Measurements from ENCODE around the gene CERS1.

Gene CERS1

GRCh38 chr19:18870531-18871172, 25.3 kb downstream of the CERS1 start:
- peak; percentile 24 for DNase-seq

- DNase-seq, result no peak
Observed at GRCh38 chr19:18869781-18870530, 26.0 kb downstream of the CERS1 start.

- no peak for DNase-seq
Observed at GRCh38 chr19:18869023-18869618, 26.8 kb downstream of the CERS1 start.

GRCh38 chr19:18868380-18869022, 27.5 kb downstream of the CERS1 start:
- peak; percentile 43 for DNase-seq

- no peak for DNase-seq
Observed at GRCh38 chr19:18867751-18868150, 28.2 kb downstream of the CERS1 start.

- DNase-seq, result no peak
Observed at GRCh38 chr19:18867199-18867598, 28.8 kb downstream of the CERS1 start.

GRCh38 chr19:18866800-18867123, 29.2 kb downstream of the CERS1 start:
- no peak for DNase-seq

- DNase-seq, result peak; percentile 74
Observed at GRCh38 chr19:18865973-18866799, 29.8 kb downstream of the CERS1 start.

- DNase-seq, result no peak
Observed at GRCh38 chr19:18865106-18865972, 30.6 kb downstream of the CERS1 start.

GRCh38 chr19:18863843-18864362, 32.1 kb downstream of the CERS1 start:
- DNase-seq, result no peak

GRCh38 chr19:18862976-18863842, 32.7 kb downstream of the CERS1 start:
- no peak for DNase-seq

GRCh38 chr19:18861917-18862316, 34.0 kb downstream of the CERS1 start:
- DNase-seq, result no peak

- no peak for DNase-seq
Observed at GRCh38 chr19:18861235-18861634, 34.7 kb downstream of the CERS1 start.

GRCh38 chr19:18860725-18861124, 35.2 kb downstream of the CERS1 start:
- no peak for DNase-seq

GRCh38 chr19:18860302-18860700, 35.7 kb downstream of the CERS1 start:
- no peak for DNase-seq

GRCh38 chr19:18859676-18860301, 36.2 kb downstream of the CERS1 start:
- DNase-seq, result no peak

- DNase-seq, result no peak
Observed at GRCh38 chr19:18858906-18859646, 36.9 kb downstream of the CERS1 start.

- no peak for DNase-seq
Observed at GRCh38 chr19:18857223-18857622, 38.7 kb downstream of the CERS1 start.

- DNase-seq, result peak; percentile 26
Observed at GRCh38 chr19:18856385-18857126, 39.4 kb downstream of the CERS1 start.
